Right lobe of liver (tissue), 6 donors: ENCODE measurements around the gene GOLGA7B. TPM values are rescaled to one million over a fixed set of nuclear protein-coding genes. Genes with fewer than 3 reads are reported as not detected.

Source experiments
- ATAC-seq, 4 donors: fragments of 200-7000 bp; cut with Tn5 transposase; one replicate each; pipeline ENCODE4 v1.9.1; 2020; ENCODE audit warnings: mild to moderate bottlenecking in 4 of 4, moderate library complexity in 4 of 4
- DNase-seq, 3 donors: peaks; one replicate each; pipeline ENCODE4 v3.0.0-alpha.2; 2020
- H3K27ac ChIP-seq, 3 donors: fragments of 200-600 bp; one replicate each; pipeline ENCODE4 v1.8.0; 2022
- H3K27me3 ChIP-seq, 2 donors: fragments of 200-600 bp; one replicate each; pipeline ENCODE4 v1.8.0; 2022
- H3K36me3 ChIP-seq, 4 donors: fragments of 200-600 bp; sonication (generic) in 1 of 4; one replicate each; pipeline versions ENCODE4 v1.5.1 to v1.8.0; 2017 to 2022; ENCODE audit warnings: control low read depth in 1 of 4
- H3K4me1 ChIP-seq, 4 donors: fragments of 200-600 bp; sonication (generic) in 1 of 4; one replicate each; pipeline versions ENCODE4 v1.5.1 to v1.8.0; 2017 to 2022; ENCODE audit warnings: control low read depth in 1 of 4
- H3K4me3 ChIP-seq, 3 donors: fragments of 200-600 bp; one replicate each; pipeline ENCODE4 v1.8.0; 2022
- H3K9me3 ChIP-seq, 4 donors: fragments of 200-600 bp; sonication (generic) in 1 of 4; one replicate each; pipeline versions ENCODE4 v1.5.1 to v1.8.0; 2017 to 2022; ENCODE audit warnings: control low read depth in 1 of 4
- CTCF ChIP-seq, 4 donors: fragments of 200-600 bp in 3 of 4; fragments of 450-650 bp in 1 of 4; IDR thresholded peaks; one replicate each; pipeline versions ENCODE4 v1.5.1 to v1.8.0; 2016 to 2022; ENCODE audit warnings: antibody characterized with exemption in 4 of 4, mild to moderate bottlenecking in 2 of 4
- POLR2A ChIP-seq: fragments of 450-650 bp; IDR thresholded peaks from one replicate; pipeline ENCODE4 v1.6.1; 2017; ENCODE audit warnings: antibody characterized with exemption, mild to moderate bottlenecking
- WGBS: methylation state at CpG from one replicate; pipeline ENCODE4 v1.1.6; 2018; ENCODE audit warnings: low coverage, low lambda C conversion rate; ENCODE audit not compliant: insufficient coverage; ENCODE audit errors: missing lambda C conversion rate; 5-methylcytosine and 5-hydroxymethylcytosine counted together
- intact Hi-C, 2 donors: fragments of 100-400 bp; cut with DNase I; formaldehyde crosslinking; loops; one replicate each; pipeline versions ENCODE4 v1.11.2 to v1.14.1; 2022
- total RNA-seq, 6 experiments: library from RNA; depleted of rRNA in 2 of 6; stranded (reverse); fragments of >200 nt in 2 of 6; fragmentation: NEBNext Ultra II Directional in 3 of 6; extraction: Animal tissue kit (Norgen Biotek cat#: 25700) in 3 of 6; gene quantifications; one replicate each; pipeline versions ENCODE4 v1.1.0 to v1.2.4, GENCODE V29; 2016 to 2023
- donor health status: DM: no; HTN: yes; CAD: no.
- donor health status: DM: no; HTN: no; CAD: no.
- donor health status: DM: no; HTN: no; CAD: no.
- donor health status: DM: no; HTN: yes; CAD: no.
- donor health status: DM: no; HTN: yes; CAD: no.

GOLGA7B gene
- total RNA-seq, 6 experiments from 2014 or later = 0.06 to 0.28 (median 0.14) TPM

- H3K27me3 ChIP-seq = no peaks in the 10 kb centered on the region
- H3K9me3 ChIP-seq = no peaks in the 10 kb centered on the region
- H3K4me1 ChIP-seq = no peaks in the 10 kb centered on the region
- 90% methylated on average over 4 of the region's 6 CpGs for WGBS
- intact Hi-C loops = no loop called here
- no peak for TF ChIP-seq CTCF (IDR thresholded peaks at IDR 0.05)
- no peak for TF ChIP-seq POLR2A
- no peak overlapping the region for H3K4me3 ChIP-seq
- no peak overlapping the region for H3K27ac ChIP-seq
- H3K36me3 ChIP-seq = no peaks in the 10 kb centered on the region
- DNase-seq = no peak
- ATAC-seq = no peak
Measured at GRCh38 chr10:97805949-97806348, 43.7 kb upstream of the GOLGA7B start.

GRCh38 chr10:97810446-97810845 lies 39.2 kb upstream of the GOLGA7B start:
- DNase-seq (no peak), ATAC-seq (no peak)
- no peaks in the 10 kb centered on the region for H3K9me3 ChIP-seq
- H3K27me3 ChIP-seq = no peaks in the 10 kb centered on the region
- 64% methylated on average over 6 of the region's 7 CpGs for WGBS
- TF ChIP-seq CTCF (IDR thresholded peaks at IDR 0.05) (no peak), POLR2A (no peak)
- H3K27ac ChIP-seq = no peak overlapping the region
- intact Hi-C loops = no loop called here
- no peaks in the 10 kb centered on the region for H3K36me3 ChIP-seq
- H3K4me1 ChIP-seq = no peaks in the 10 kb centered on the region
- no peak overlapping the region for H3K4me3 ChIP-seq

- Histone ChIP-seq H3K27me3 (no peaks in the 10 kb centered on the region), H3K4me1 (no peaks in the 10 kb centered on the region), H3K4me3 (no peak overlapping the region), H3K36me3 (no peaks in the 10 kb centered on the region), H3K9me3 (no peaks in the 10 kb centered on the region), H3K27ac (no peak overlapping the region)
- intact Hi-C loops = no loop called here
- 18% methylated on average over 3 of the region's 3 CpGs for WGBS
- ATAC-seq = no peak
- no peak for DNase-seq
- TF ChIP-seq CTCF (IDR thresholded peaks at IDR 0.05) (no peak), POLR2A (no peak)
Measured at GRCh38 chr10:97811958-97812357, 37.7 kb upstream of the GOLGA7B start.

- no peak for DNase-seq
- no peaks in the 10 kb centered on the region for H3K9me3 ChIP-seq
- H3K4me3 ChIP-seq = no peak overlapping the region
- WGBS = 43% methylated on average over 6 of the region's 8 CpGs
- ATAC-seq = no peak
- no peaks in the 10 kb centered on the region for H3K36me3 ChIP-seq
- H3K27ac ChIP-seq = no peak overlapping the region
- intact Hi-C loops = no loop called here
- TF ChIP-seq CTCF (IDR thresholded peaks at IDR 0.05) = no peak
- TF ChIP-seq POLR2A = no peak
- no peaks in the 10 kb centered on the region for H3K27me3 ChIP-seq
- no peaks in the 10 kb centered on the region for H3K4me1 ChIP-seq
Measured at GRCh38 chr10:97812696-97813095, 36.9 kb upstream of the GOLGA7B start.

GRCh38 chr10:97813311-97813710 lies 36.3 kb upstream of the GOLGA7B start:
- H3K27me3 ChIP-seq = no peaks in the 10 kb centered on the region
- H3K27ac ChIP-seq = no peak overlapping the region
- intact Hi-C loops = no loop called here
- no peak overlapping the region for H3K4me3 ChIP-seq
- TF ChIP-seq CTCF (IDR thresholded peaks at IDR 0.05) = no peak
- no peak for TF ChIP-seq POLR2A
- DNase-seq = no peak
- H3K4me1 ChIP-seq = no peaks in the 10 kb centered on the region
- H3K36me3 ChIP-seq = no peaks in the 10 kb centered on the region
- no peaks in the 10 kb centered on the region for H3K9me3 ChIP-seq
- no peak for ATAC-seq
- WGBS = 35% methylated on average over 3 of the region's 3 CpGs
